Smooth muscle cell (in vitro differentiated cells): ENCODE measurements around the gene PPP1R1A. TPM values are rescaled to one million over a fixed set of nuclear protein-coding genes. Genes with fewer than 3 reads are reported as not detected.

Experiments used
- DNase-seq: peaks from one replicate; lab custom pipeline; 2025; ENCODE audit not compliant: unreplicated experiment; lab: John Stamatoyannopoulos, UW
- H2AFZ ChIP-seq: fragments of 200-600 bp; sonication (generic); 2 replicates; pipeline ENCODE4 v1.6.0; 2016; ENCODE audit warnings: antibody characterized with exemption, low read depth, mild to moderate bottlenecking
- H3F3A ChIP-seq: fragments of 200-600 bp; sonication (generic); 2 replicates; pipeline ENCODE4 v1.6.0; 2017; ENCODE audit warnings: antibody characterized with exemption, low read depth
- H3K27ac ChIP-seq: fragments of 200-600 bp; sonication (generic); 2 replicates; pipeline ENCODE4 v1.5.1; 2016; ENCODE audit warnings: low read depth, mild to moderate bottlenecking
- H3K27me3 ChIP-seq: fragments of 200-600 bp; sonication (generic); 2 replicates; pipeline ENCODE4 v1.6.1; 2016; ENCODE audit warnings: low read depth, mild to moderate bottlenecking
- H3K36me3 ChIP-seq: fragments of 200-600 bp; sonication (generic); 2 replicates; pipeline ENCODE4 v1.5.1; 2016; ENCODE audit warnings: low read depth
- H3K4me1 ChIP-seq: fragments of 200-600 bp; sonication (generic); 2 replicates; pipeline ENCODE4 v1.5.1; 2016; ENCODE audit warnings: low read depth
- H3K4me2 ChIP-seq: fragments of 200-600 bp; sonication (generic); 2 replicates; pipeline ENCODE4 v1.6.0; 2016; ENCODE audit warnings: mild to moderate bottlenecking
- H3K4me3 ChIP-seq: fragments of 200-600 bp; sonication (generic); 2 replicates; pipeline ENCODE4 v1.5.1; 2016; ENCODE audit warnings: mild to moderate bottlenecking
- H3K79me2 ChIP-seq: fragments of 200-600 bp; sonication (generic); 2 replicates; pipeline ENCODE4 v1.6.0; 2016; ENCODE audit warnings: low read depth, mild to moderate bottlenecking
- H3K9ac ChIP-seq: fragments of 200-600 bp; sonication (generic); 2 replicates; pipeline ENCODE4 v1.6.0; 2016; ENCODE audit warnings: low read depth
- H3K9me3 ChIP-seq: fragments of 200-600 bp; sonication (generic); replicated peaks from 2 replicates; pipeline ENCODE4 v1.5.1; 2016; ENCODE audit warnings: low read depth
- H4K20me1 ChIP-seq: fragments of 200-600 bp; sonication (generic); 2 replicates; pipeline ENCODE4 v1.6.0; 2016; ENCODE audit warnings: low read depth
- WGBS: methylation state at CpG from one replicate; pipeline ENCODE4 v1.1.7; 2016; ENCODE audit warnings: low lambda C conversion rate; 5-methylcytosine and 5-hydroxymethylcytosine counted together
- polyA plus RNA-seq: library from polyadenylated mRNA; unstranded; fragments of >200 nt; fragmentation: Nextera tagmentation; extraction: Ambion mirVana; gene quantifications from 2 replicates; pipeline ENCODE4 v1.2.1, GENCODE V29; 2016
- total RNA-seq: library from RNA; depleted of rRNA; stranded (reverse); fragments of >200 nt; gene quantifications from 2 replicates; pipeline ENCODE4 v1.2.3, GENCODE V29; 2014
- TF ChIP-seq, protein P1 (sequence below): fragments of 200-600 bp; sonication (generic); IDR thresholded peaks from 2 replicates; pipeline ENCODE4 v1.5.1; 2017; ENCODE audit warnings: borderline replicate concordance, mild to moderate bottlenecking, antibody characterized with exemption; ENCODE audit not compliant: insufficient read depth, poor library complexity, severe bottlenecking

Gene PPP1R1A
- total and polyA plus RNA-seq, 2 experiments from 2014 or later = 0.31 TPM; not detected in 1

DNA sequence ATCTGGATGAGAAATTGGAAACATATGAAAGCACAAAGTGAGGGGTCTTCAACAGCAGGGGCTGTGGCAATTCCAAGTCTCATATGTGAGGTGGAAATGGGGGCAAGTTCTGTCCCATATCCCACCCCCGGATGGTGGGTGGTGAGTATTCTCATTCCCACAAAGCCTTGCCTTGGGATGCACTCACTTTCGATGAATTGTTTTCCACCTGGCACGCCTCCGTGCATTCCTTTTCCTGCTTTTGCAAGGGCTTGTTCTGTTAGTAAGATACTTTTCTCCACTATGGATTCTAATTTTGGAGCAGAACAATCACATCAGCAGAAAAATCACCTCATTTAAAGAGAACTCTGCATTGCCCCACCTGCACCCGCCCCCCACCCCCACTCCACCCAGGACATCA, 43.1 kb upstream of the PPP1R1A start:
- no peak for DNase-seq
- Histone ChIP-seq H3F3A (no peaks in the 10 kb centered on the region), H2AFZ (no peak overlapping the region), H3K79me2 (no peaks in the 10 kb centered on the region), H3K27ac (no peak overlapping the region), H3K36me3 (no peaks in the 10 kb centered on the region), H3K4me2 (no peak overlapping the region), H3K9me3 (no peaks in the 10 kb centered on the region), H4K20me1 (no peaks in the 10 kb centered on the region), H3K4me1 (no peaks in the 10 kb centered on the region), H3K9ac (no peak overlapping the region), H3K27me3 (peaks cover 16% of the 10 kb centered on the region), H3K4me3 (no peak overlapping the region)
- TF ChIP-seq, protein P1, sequence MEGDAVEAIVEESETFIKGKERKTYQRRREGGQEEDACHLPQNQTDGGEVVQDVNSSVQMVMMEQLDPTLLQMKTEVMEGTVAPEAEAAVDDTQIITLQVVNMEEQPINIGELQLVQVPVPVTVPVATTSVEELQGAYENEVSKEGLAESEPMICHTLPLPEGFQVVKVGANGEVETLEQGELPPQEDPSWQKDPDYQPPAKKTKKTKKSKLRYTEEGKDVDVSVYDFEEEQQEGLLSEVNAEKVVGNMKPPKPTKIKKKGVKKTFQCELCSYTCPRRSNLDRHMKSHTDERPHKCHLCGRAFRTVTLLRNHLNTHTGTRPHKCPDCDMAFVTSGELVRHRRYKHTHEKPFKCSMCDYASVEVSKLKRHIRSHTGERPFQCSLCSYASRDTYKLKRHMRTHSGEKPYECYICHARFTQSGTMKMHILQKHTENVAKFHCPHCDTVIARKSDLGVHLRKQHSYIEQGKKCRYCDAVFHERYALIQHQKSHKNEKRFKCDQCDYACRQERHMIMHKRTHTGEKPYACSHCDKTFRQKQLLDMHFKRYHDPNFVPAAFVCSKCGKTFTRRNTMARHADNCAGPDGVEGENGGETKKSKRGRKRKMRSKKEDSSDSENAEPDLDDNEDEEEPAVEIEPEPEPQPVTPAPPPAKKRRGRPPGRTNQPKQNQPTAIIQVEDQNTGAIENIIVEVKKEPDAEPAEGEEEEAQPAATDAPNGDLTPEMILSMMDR = no peak
- WGBS = 90% methylated on average over 5 of the region's 5 CpGs

DNA sequence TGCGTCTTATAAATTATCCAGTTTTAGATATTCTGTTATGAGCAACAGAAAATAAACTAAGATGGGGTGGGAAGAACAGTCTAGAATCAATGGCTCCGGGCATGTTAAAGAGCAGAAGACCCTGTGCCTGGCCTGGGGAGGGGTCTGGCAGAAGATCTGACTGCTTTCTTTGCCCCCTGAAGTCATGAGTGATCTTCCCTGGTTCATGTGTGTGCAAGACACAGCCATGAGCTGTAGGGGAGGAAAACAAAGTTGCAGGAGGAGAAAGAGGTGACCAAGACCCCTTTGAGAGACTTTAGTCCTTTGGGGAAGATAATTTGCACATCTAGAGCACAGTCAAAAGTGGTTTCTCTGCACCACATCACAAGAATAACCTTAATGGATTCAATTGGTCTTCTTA, 41.5 kb upstream of the PPP1R1A start:
- Histone ChIP-seq H3K9me3 (no peaks in the 10 kb centered on the region), H3K27ac (no peak overlapping the region), H3K4me3 (no peak overlapping the region), H3K4me2 (no peak overlapping the region), H3K27me3 (peaks cover 16% of the 10 kb centered on the region), H3K9ac (no peak overlapping the region), H3F3A (no peaks in the 10 kb centered on the region), H3K4me1 (no peaks in the 10 kb centered on the region), H2AFZ (no peak overlapping the region), H3K36me3 (no peaks in the 10 kb centered on the region), H3K79me2 (no peaks in the 10 kb centered on the region), H4K20me1 (no peaks in the 10 kb centered on the region)
- TF ChIP-seq, protein P1 = no peak
- WGBS = 88% methylated on average over 2 of the region's 2 CpGs
- no peak for DNase-seq

GRCh38 chr12:54628186-54628846, 39.9 kb upstream of the PPP1R1A start:
- H3F3A ChIP-seq = no peaks in the 10 kb centered on the region
- H3K79me2 ChIP-seq = no peaks in the 10 kb centered on the region
- no peak overlapping the region for H3K27ac ChIP-seq
- no peaks in the 10 kb centered on the region for H3K4me1 ChIP-seq
- H3K27me3 ChIP-seq = peaks cover 24% of the 10 kb centered on the region
- no peaks in the 10 kb centered on the region for H3K36me3 ChIP-seq
- TF ChIP-seq, protein P1 = no peak
- H3K9ac ChIP-seq = no peak overlapping the region
- no peak overlapping the region for H2AFZ ChIP-seq
- H3K4me3 ChIP-seq = no peak overlapping the region
- DNase-seq = no peak
- no peak overlapping the region for H3K4me2 ChIP-seq
- H4K20me1 ChIP-seq = no peaks in the 10 kb centered on the region
- no peaks in the 10 kb centered on the region for H3K9me3 ChIP-seq
- WGBS = 86% methylated on average over 3 of the region's 3 CpGs

- no peaks in the 10 kb centered on the region for H4K20me1 ChIP-seq
- H3K4me3 ChIP-seq = no peak overlapping the region
- H3K9ac ChIP-seq = no peak overlapping the region
- H3K4me1 ChIP-seq = no peaks in the 10 kb centered on the region
- DNase-seq = no peak
- H3K4me2 ChIP-seq = no peak overlapping the region
- no peaks in the 10 kb centered on the region for H3K79me2 ChIP-seq
- H3F3A ChIP-seq = no peaks in the 10 kb centered on the region
- WGBS = 86% methylated on average over 3 of the region's 3 CpGs
- no peaks in the 10 kb centered on the region for H3K9me3 ChIP-seq
- H3K36me3 ChIP-seq = no peaks in the 10 kb centered on the region
- TF ChIP-seq, protein P1 = no peak
- no peak overlapping the region for H2AFZ ChIP-seq
- H3K27me3 ChIP-seq = peaks cover 23% of the 10 kb centered on the region
- no peak overlapping the region for H3K27ac ChIP-seq
Measured at GRCh38 chr12:54627304-54627703, 38.8 kb upstream of the PPP1R1A start.
